Prostate gland (tissue), 2 donors: ENCODE results near the gene VPS54. TPM values are rescaled to one million over a fixed set of nuclear protein-coding genes. Genes with fewer than 3 reads are reported as not detected.
"Not testable (repeated sequence)": the region's sequence is repeated elsewhere in the genome, so short reads cannot be mapped to it uniquely, and the experiment has no call there.

Experiments used
- DNase-seq: peaks from one replicate; pipeline ENCODE4 v3.0.0-alpha.2; 2019; ENCODE audit warnings: low spot score
- H3K27ac ChIP-seq, 2 donors: fragments of 200-600 bp; sonication (generic); 2 replicates each; pipeline ENCODE4 v1.5.1; 2017 to 2019
- H3K27me3 ChIP-seq: fragments of 200-600 bp; sonication (generic); replicated peaks from 2 replicates; pipeline ENCODE4 v1.5.1; 2019; ENCODE audit not compliant: insufficient read depth
- H3K36me3 ChIP-seq, 2 donors: fragments of 200-600 bp; sonication (generic); 1 replicate in 1 of 2; 2 replicates in 1 of 2; pipeline versions ENCODE4 v1.5.1 to v1.8.1; 2017 to 2019
- H3K4me1 ChIP-seq: fragments of 200-600 bp; sonication (generic); replicated peaks from 2 replicates; pipeline ENCODE4 v1.5.1; 2019
- H3K4me3 ChIP-seq, 2 donors: fragments of 200-600 bp; sonication (generic); 2 replicates each; pipeline ENCODE4 v1.5.1; 2017 to 2019
- H3K9me3 ChIP-seq: fragments of 200-600 bp; sonication (generic); 2 replicates; pipeline ENCODE4 v1.5.1; 2017
- CTCF ChIP-seq, 4 experiments: fragments of 200-600 bp in 2 of 4; fragments of 450-650 bp in 2 of 4; sonication (generic) in 2 of 4; IDR thresholded peaks; 1 replicate in 3 of 4; 2 replicates in 1 of 4; pipeline ENCODE4 v1.5.1; 2016 to 2019; ENCODE audit warnings: antibody characterized with exemption in 4 of 4, mild to moderate bottlenecking in 2 of 4, moderate library complexity in 2 of 4
- POLR2A ChIP-seq: fragments of 450-650 bp; IDR thresholded peaks from one replicate; pipeline ENCODE4 v1.6.1; 2016; ENCODE audit warnings: antibody characterized with exemption, mild to moderate bottlenecking
- POLR2AphosphoS5 ChIP-seq: sonication (generic); formaldehyde crosslinking; IDR thresholded peaks from one replicate; pipeline ENCODE4 v1.6.1; 2017; ENCODE audit warnings: antibody characterized with exemption
- WGBS: methylation state at CpG from one replicate; pipeline ENCODE4 v1.1.5; 2018; 5-methylcytosine and 5-hydroxymethylcytosine counted together
- intact Hi-C: fragments of 100-400 bp; cut with DNase I; formaldehyde crosslinking; loops from one replicate; pipeline ENCODE4 v1.14.2; 2022
- total RNA-seq, 2 donors: library from RNA; depleted of rRNA; stranded (reverse); fragments of >200 nt; gene quantifications; one replicate each; pipeline ENCODE4 v1.1.0, GENCODE V29; 2016

Gene VPS54
- total RNA-seq, 2 donors from 2014 or later: 33.5 to 41.1 TPM

- Histone ChIP-seq H3K27ac (no peak overlapping the region), H3K9me3 (no peaks in the 10 kb centered on the region), H3K27me3 (no peaks in the 10 kb centered on the region), H3K4me3 (no peak overlapping the region), H3K4me1 (no peaks in the 10 kb centered on the region), H3K36me3 (no peaks in the 10 kb centered on the region)
- intact Hi-C loops: no loop called here
- TF ChIP-seq POLR2A: no peak
- no peak for TF ChIP-seq POLR2AphosphoS5
- TF ChIP-seq CTCF (IDR thresholded peaks at IDR 0.05): no peak
- DNase-seq: no peak
Measured at GRCh38 chr2:63950414-63950813, 68.8 kb downstream of the VPS54 start.

DNA sequence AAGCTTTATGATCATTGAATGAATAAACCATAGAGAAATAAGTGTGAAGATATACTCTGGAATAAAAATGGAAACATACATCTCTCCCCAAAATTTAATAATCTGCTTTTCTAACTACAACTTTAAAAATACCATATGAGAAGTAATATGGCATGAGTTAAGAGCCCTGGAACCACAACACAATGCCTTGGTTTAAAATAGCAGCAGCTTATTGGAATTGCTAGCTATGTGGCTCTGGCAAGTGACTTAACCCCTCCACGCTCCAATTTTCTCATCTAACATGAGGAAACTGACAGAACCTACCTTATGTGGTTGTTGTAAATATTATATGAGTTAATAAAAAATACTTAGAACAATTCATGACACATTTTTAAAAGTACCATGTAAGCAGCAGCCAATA lies 76.4 kb downstream of the VPS54 start:
- Histone ChIP-seq H3K9me3 (no peaks in the 10 kb centered on the region), H3K27ac (no peak overlapping the region), H3K27me3 (no peaks in the 10 kb centered on the region), H3K4me3 (no peak overlapping the region), H3K4me1 (no peaks in the 10 kb centered on the region), H3K36me3 (peaks cover 0 to 5% of the 10 kb centered on the region in 2 donors)
- 93% methylated on average over 1 of the region's 1 CpG for WGBS
- TF ChIP-seq POLR2AphosphoS5 (no peak), CTCF (IDR thresholded peaks at IDR 0.05) (no peak), POLR2A (no peak)
- intact Hi-C loops: no loop called here
- no peak for DNase-seq

GRCh38 chr2:63932104-63932503 lies 87.1 kb downstream of the VPS54 start:
- WGBS: 95% methylated on average over 4 of the region's 4 CpGs
- H3K36me3 ChIP-seq, intact Hi-C loops, H3K27me3 ChIP-seq, H3K27ac ChIP-seq, DNase-seq, H3K4me1 ChIP-seq, H3K4me3 ChIP-seq, H3K9me3 ChIP-seq: not testable (repeated sequence)

GRCh38 chr2:63926815-63927214 lies 92.4 kb downstream of the VPS54 start:
- DNase-seq: no peak
- TF ChIP-seq POLR2A (no peak), POLR2AphosphoS5 (no peak)
- H3K9me3 ChIP-seq: no peaks in the 10 kb centered on the region
- intact Hi-C loops: no loop called here
- no peak overlapping the region for H3K4me3 ChIP-seq
- no peak overlapping the region for H3K27ac ChIP-seq
- 86% methylated on average over 7 of the region's 7 CpGs for WGBS
- H3K4me1 ChIP-seq: no peaks in the 10 kb centered on the region
- no peaks in the 10 kb centered on the region for H3K36me3 ChIP-seq
- H3K27me3 ChIP-seq: no peaks in the 10 kb centered on the region

DNA sequence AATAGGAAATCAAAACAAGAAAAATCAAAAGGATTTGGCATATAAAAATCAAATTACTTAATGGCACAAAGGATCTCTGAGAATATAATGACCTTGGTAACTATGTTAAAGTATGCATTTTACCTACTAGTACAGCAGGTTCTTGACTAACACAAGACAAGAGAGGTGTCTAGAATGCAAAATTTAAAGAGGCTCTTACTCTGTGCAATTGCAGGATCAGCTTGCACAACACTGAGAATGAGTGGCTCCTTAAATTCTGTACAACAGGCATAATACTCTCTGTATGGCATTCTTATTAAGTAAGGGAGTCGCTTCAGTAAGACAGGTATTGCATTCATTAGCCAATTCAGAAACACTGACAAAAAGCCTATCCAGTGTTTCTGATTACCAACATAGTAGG lies 104.9 kb downstream of the VPS54 start:
- no peaks in the 10 kb centered on the region for H3K9me3 ChIP-seq
- no peaks in the 10 kb centered on the region for H3K27me3 ChIP-seq
- H3K4me1 ChIP-seq: no peaks in the 10 kb centered on the region
- H3K36me3 ChIP-seq: no peaks in the 10 kb centered on the region
- intact Hi-C loops: no loop called here
- H3K27ac ChIP-seq: no peak overlapping the region
- TF ChIP-seq CTCF (IDR thresholded peaks at IDR 0.05): no peak
- no peak for TF ChIP-seq POLR2A
- TF ChIP-seq POLR2AphosphoS5: no peak
- DNase-seq: no peak
- H3K4me3 ChIP-seq: no peak overlapping the region
- 95% methylated on average over 1 of the region's 1 CpG for WGBS

- no peak for DNase-seq
- no peak for TF ChIP-seq CTCF (IDR thresholded peaks at IDR 0.05)
- intact Hi-C loops: no loop called here
- WGBS: 98% methylated on average over 2 of the region's 2 CpGs
- Histone ChIP-seq H3K4me3 (no peak overlapping the region), H3K9me3 (no peaks in the 10 kb centered on the region), H3K27ac (no peak overlapping the region), H3K36me3 (no peaks in the 10 kb centered on the region), H3K4me1 (no peaks in the 10 kb centered on the region), H3K27me3 (peaks cover 2% of the 10 kb centered on the region)
Measured at GRCh38 chr2:63903003-63903402, 116.2 kb downstream of the VPS54 start.
